GM12801 (cell line): ENCODE data around the gene SFXN2.

Experiments used
- CTCF ChIP-seq: IDR thresholded peaks from one replicate; pipeline ENCODE4 v1.5.1; 2011; ENCODE audit warnings: control low read depth; ENCODE audit not compliant: insufficient read length; ENCODE audit errors: extremely low read depth

Gene SFXN2

GRCh38 chr10:102683736-102684135 lies 30.7 kb upstream of the SFXN2 start:
- TF ChIP-seq CTCF = no peak

GRCh38 chr10:102691285-102692066 lies 23.0 kb upstream of the SFXN2 start:
- no peak for TF ChIP-seq CTCF

- no peak for TF ChIP-seq CTCF
Measured at GRCh38 chr10:102696736-102697135, 17.7 kb upstream of the SFXN2 start.

GRCh38 chr10:102698894-102699293 lies 15.5 kb upstream of the SFXN2 start:
- TF ChIP-seq CTCF = no peak

- TF ChIP-seq CTCF = no peak
Measured at GRCh38 chr10:102701272-102701671, 13.2 kb upstream of the SFXN2 start.

GRCh38 chr10:102701796-102702195 lies 12.6 kb upstream of the SFXN2 start:
- no peak for TF ChIP-seq CTCF

- TF ChIP-seq CTCF = no peak
Measured at GRCh38 chr10:102702742-102703141, 11.7 kb upstream of the SFXN2 start.
